GM19452 (cell line): ENCODE results near the gene CGNL1.

Experiments
- ATAC-seq: cut with Tn5 transposase; IDR thresholded peaks from one replicate; pipeline ENCODE4 v1.9.1; 2021; ENCODE audit not compliant: unreplicated experiment

CGNL1 gene

GRCh38 chr15:57494581-57494980 is 118.3 kb downstream of the CGNL1 start:
- no peak for ATAC-seq

DNA sequence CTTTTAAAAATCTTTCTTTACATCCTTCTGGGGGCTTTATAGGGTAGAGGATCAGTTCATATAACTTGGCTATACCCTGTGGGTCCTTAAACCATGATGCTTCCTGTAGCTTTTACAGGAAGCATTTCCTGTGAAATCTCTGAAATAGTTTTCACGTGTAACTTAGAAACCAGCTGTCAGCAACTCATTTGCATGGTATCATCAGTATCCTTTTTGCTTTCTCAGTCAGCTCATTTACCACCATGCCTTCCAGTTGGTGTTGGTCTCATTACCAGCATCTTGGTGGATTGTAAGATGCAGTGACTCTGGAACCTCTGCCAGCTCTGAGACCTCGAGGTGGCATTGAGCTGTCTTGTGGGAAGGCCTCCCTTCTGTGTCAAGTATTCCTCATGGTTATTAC is 118.7 kb downstream of the CGNL1 start:
- ATAC-seq: no peak

DNA sequence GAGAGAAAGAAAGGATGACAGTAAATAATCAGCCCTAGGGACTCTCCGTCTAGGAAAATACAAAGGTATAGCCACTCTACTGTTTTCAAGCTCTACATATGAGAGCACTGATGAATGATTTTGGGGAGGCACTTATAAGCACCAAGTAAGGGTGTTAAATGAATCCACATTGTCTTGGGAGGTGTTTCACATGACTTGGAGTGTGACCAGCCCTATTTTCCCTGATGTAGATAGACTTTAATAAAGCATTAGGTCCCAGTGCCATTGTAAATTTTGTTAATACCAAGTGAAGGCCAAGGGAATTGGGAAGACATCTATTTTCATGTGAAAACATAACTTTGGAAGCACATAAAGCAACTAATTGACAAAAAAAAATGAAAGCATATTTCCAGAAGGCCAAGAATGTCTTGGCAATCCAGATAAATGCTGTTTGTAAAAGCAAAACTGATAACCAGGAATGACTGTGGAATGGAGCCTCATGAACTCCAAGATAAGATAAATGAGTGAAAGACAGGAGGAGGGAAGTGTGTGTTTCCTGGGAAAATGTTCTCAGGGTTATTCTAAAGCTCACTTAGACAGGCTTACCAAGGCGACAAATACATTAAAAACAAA is 119.4 kb downstream of the CGNL1 start:
- no peak for ATAC-seq

DNA sequence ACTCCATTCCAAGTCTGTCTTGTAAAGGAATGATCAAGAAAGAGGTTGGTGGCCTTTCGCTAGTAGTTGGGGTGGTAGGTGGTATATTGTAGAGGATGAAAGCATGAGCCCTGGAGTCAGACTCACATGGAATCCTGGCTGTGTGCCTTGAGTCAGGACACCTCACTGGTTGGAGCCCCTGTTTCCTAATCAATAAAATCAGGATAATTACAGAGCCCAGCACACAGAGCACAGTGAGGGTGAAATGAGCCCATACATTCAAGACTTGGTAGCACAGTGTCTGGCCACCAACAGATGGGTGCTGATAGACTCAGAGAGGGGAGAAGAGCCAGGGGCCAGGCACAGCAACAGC is 120.3 kb downstream of the CGNL1 start:
- no peak for ATAC-seq

GRCh38 chr15:57496946-57497869 is 120.9 kb downstream of the CGNL1 start:
- ATAC-seq: no peak

GRCh38 chr15:57500256-57500655 is 124.0 kb downstream of the CGNL1 start:
- no peak for ATAC-seq

DNA sequence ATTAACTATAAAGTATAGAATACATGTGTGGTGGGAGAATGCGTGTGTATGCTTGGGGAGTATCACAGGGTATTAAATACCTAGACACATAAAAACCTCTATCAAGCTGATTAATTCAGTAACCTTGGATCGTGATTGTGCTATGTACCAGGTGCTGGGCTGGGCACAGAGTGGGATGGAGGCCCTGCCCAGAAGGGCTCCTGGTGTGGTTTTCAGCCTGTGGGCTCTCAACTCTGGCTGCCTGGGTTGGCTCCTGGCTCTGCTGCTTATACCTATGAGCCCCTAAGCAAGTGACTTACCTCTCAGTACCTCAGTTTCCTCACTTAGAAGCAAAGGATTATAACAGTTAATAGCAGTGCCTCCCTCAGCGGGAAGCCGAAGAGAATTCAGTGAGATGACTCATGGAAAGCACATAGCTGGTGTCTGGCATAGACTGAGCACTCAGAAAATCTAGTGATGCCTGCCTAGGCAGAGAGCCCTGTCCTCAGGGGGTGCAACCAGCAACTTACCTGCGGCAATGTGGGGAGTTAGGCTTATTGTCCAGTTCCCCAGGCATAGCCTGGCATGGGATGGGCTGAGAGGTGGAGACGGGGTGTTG is 124.8 kb downstream of the CGNL1 start:
- ATAC-seq: no peak

- no peak for ATAC-seq
Measured at GRCh38 chr15:57502116-57502515, 125.8 kb downstream of the CGNL1 start.

- no peak for ATAC-seq
Measured at GRCh38 chr15:57503051-57503702, 126.9 kb downstream of the CGNL1 start.

DNA sequence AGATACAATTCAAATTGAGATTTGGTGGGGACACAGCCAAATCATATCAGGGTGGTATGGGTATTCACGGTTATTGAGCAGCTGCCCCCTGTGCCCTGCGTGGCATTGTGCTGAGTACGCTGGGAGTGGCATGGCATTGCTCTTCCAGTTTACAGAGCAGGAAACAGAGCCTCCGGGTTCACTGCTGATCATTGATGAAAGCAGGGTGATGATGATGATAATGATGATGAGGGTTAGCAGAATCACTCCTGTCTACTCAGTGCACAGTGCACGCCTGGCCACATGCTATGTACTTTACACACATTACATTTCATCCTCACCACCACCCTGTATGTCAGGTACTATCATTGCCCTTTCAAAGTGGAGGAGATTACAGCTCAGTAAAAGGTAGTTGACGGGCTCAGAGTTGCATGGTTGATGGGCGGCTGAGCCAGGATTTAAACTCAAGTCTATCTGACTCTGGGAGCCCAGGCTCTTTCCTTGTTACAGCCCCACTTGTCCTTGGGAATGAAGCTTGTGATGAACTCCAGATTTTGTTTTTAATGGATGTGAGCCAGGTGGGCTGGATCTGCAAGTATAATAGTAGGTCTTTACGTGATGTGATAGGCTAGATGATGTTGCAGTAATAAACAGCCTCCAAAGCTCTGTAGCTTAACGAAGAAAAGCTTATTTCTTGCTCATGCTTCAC is 127.8 kb downstream of the CGNL1 start:
- no peak for ATAC-seq

DNA sequence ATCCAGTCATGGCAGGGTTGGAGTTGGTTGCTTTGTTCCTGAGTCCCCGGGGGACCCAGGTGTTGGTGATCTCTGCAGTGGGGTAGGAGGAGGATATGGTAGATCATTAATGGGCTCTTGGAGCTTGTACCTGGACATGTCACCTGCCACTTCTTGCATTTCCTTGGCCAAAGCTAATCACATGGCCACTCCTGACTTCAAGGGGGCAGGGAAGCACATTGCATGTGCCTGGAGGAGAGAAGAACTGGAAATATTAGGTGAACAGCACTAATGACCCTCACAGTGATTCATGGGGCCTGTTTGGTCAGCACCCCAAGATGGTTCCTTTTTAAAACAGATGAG is 128.3 kb downstream of the CGNL1 start:
- no peak for ATAC-seq

GRCh38 chr15:57505056-57505715 is 128.9 kb downstream of the CGNL1 start:
- no peak for ATAC-seq

- ATAC-seq: no peak
Measured at GRCh38 chr15:57505949-57506391, 129.7 kb downstream of the CGNL1 start.

DNA sequence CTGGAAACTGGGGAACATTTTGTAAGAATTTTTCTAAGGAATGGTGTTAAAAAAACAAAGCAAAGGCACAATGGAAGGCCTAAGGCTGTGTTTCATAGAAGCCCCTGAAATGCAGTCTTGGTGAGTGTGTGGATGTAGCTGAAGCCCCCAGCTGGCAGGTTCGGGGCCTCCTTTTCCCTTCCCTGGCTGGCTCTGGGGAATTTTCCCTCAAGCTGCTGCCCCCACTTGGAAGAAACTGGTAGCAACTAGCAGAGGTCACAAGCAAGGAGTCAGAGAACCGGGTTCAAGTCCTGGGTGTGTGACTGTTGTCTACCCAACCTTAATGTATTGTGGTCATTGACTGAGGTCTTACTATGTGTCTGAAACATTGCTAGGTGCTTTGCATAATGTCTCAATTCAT is 130.1 kb downstream of the CGNL1 start:
- ATAC-seq: no peak

DNA sequence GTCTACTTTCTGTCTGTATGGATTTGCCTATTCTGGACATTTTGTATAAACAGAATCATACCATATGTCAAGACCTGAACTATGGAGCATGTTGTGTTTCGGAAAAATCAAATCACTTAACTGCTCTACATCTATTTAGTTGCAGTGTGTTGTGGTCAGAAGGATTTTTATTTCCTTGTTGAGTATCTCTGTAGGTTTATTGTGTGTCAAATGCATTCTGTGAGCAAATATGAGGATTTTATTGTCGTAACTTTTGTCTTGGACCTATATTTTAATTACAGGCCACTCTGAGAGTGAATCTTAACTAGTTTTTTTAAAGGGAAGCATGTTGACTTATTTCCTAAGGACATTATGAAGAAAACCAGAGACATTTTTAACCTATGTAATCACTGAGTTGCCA is 130.8 kb downstream of the CGNL1 start:
- ATAC-seq: no peak

- no peak for ATAC-seq
Measured at GRCh38 chr15:57509126-57509525, 132.8 kb downstream of the CGNL1 start.

GRCh38 chr15:57509965-57510364 is 133.7 kb downstream of the CGNL1 start:
- ATAC-seq: no peak

DNA sequence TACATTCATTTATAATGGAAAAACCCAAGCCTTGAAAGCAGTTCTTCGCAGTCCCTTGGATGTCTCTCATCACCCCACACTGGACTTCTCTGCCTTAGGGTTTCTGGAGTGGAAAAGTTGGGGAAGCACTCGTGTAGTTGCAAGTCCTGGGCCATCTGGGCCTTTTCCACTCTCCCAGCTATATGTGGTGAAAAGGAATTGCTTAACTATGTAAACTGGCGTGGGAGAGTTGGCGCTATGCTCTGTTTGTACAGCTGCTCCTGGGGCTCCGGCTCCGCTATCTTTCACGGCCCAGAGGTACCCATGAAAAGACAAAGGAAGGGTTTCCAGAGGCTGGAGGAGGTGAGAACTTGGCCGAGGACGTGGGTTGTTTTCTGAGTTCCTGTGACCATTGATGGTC is 134.3 kb downstream of the CGNL1 start:
- no peak for ATAC-seq

GRCh38 chr15:57516327-57517029 is 140.2 kb downstream of the CGNL1 start:
- no peak for ATAC-seq
